HepG2 (cell line): ENCODE data around the gene CCDC33. TPM values are rescaled to one million over a fixed set of nuclear protein-coding genes. Genes with fewer than 3 reads are reported as not detected.

ENCODE experiments used
- CREM ChIP-seq, 2 experiments: sonication (generic) in 1 of 2; formaldehyde crosslinking in 1 of 2; IDR thresholded peaks; 2 replicates each; pipeline versions ENCODE4 v1.4.0 to v1.6.1; 2016 to 2020; ENCODE audit warnings: antibody characterized with exemption in 1 of 2, mild to moderate bottlenecking in 1 of 2, missing genetic modification reagents in 1 of 2
- DNMT3B ChIP-seq: conservative IDR thresholded peaks from 2 replicates; pipeline ENCODE4 v1.6.1; 2016; ENCODE audit warnings: missing biosample characterization, control low read depth
- ERF ChIP-seq: IDR thresholded peaks from 2 replicates; pipeline ENCODE4 v1.6.1; 2018; ENCODE audit warnings: missing biosample characterization, missing genetic modification reagents
- FOXK2 ChIP-seq: fragments of 450-650 bp; IDR thresholded peaks from 2 replicates; pipeline ENCODE4 v1.6.1; 2016
- GTF3A ChIP-seq: sonication (generic); formaldehyde crosslinking; conservative IDR thresholded peaks from 2 replicates; pipeline ENCODE4 v1.4.0; 2020; ENCODE audit warnings: mild to moderate bottlenecking, missing genetic modification reagents
- MTA1 ChIP-seq: sonication (generic); formaldehyde crosslinking; IDR thresholded peaks from 2 replicates; pipeline ENCODE4 v1.4.0; 2020; ENCODE audit warnings: missing genetic modification reagents, mild to moderate bottlenecking, borderline replicate concordance
- MXD4 ChIP-seq: IDR thresholded peaks from 2 replicates; pipeline ENCODE4 v1.6.1; 2016; ENCODE audit warnings: mild to moderate bottlenecking, missing biosample characterization, missing genetic modification reagents
- NBN ChIP-seq: fragments of 450-650 bp; conservative IDR thresholded peaks from 2 replicates; pipeline ENCODE4 v1.6.1; 2017
- PHF20 ChIP-seq: sonication (generic); formaldehyde crosslinking; IDR thresholded peaks from 2 replicates; pipeline ENCODE4 v1.5.0; 2020; ENCODE audit warnings: mild to moderate bottlenecking, missing genetic modification reagents
- RFX3 ChIP-seq: IDR thresholded peaks from 2 replicates; pipeline ENCODE4 v1.6.1; 2016; ENCODE audit warnings: missing biosample characterization, missing genetic modification reagents
- SCMH1 ChIP-seq: sonication (generic); formaldehyde crosslinking; IDR thresholded peaks from 2 replicates; pipeline ENCODE4 v1.9.0; 2021; ENCODE audit warnings: missing genetic modification reagents, mild to moderate bottlenecking, borderline replicate concordance
- U2AF1 ChIP-seq: fragments of 200-400 bp; formaldehyde crosslinking; optimal IDR thresholded peaks from 2 replicates; pipeline ENCODE3; 2017; ENCODE audit warnings: mild to moderate bottlenecking, low read depth, low read length
- ZFP1 ChIP-seq: IDR thresholded peaks from 2 replicates; pipeline ENCODE4 v1.6.1; 2016
- ZMYM3 ChIP-seq: sonication (generic); formaldehyde crosslinking; IDR thresholded peaks from 2 replicates; pipeline ENCODE4 v1.5.1; 2020; ENCODE audit warnings: mild to moderate bottlenecking, missing genetic modification reagents
- ZNF367 ChIP-seq: sonication (generic); formaldehyde crosslinking; IDR thresholded peaks from 2 replicates; pipeline ENCODE4 v1.4.0; 2020; ENCODE audit warnings: missing genetic modification reagents, borderline replicate concordance
- ZNF446 ChIP-seq: sonication (generic); formaldehyde crosslinking; IDR thresholded peaks from 2 replicates; pipeline ENCODE4 v1.5.0; 2020; ENCODE audit warnings: mild to moderate bottlenecking, missing genetic modification reagents
- ZNF530 ChIP-seq: sonication (generic); formaldehyde crosslinking; IDR thresholded peaks from 2 replicates; pipeline ENCODE4 v1.5.0; 2020; ENCODE audit warnings: low read depth, mild to moderate bottlenecking, missing genetic modification reagents
- ZNF556 ChIP-seq: sonication (generic); formaldehyde crosslinking; IDR thresholded peaks from 2 replicates; pipeline ENCODE4 v1.4.0; 2020; ENCODE audit warnings: mild to moderate bottlenecking, missing genetic modification reagents, borderline replicate concordance
- ZNF761 ChIP-seq: sonication (generic); formaldehyde crosslinking; conservative IDR thresholded peaks from 2 replicates; pipeline ENCODE4 v1.4.0; 2020; ENCODE audit warnings: mild to moderate bottlenecking, missing genetic modification reagents
- ZNF790 ChIP-seq: sonication (generic); formaldehyde crosslinking; IDR thresholded peaks from 2 replicates; pipeline ENCODE4 v1.8.0; 2022; ENCODE audit warnings: missing genetic modification reagents, mild to moderate bottlenecking, borderline replicate concordance
- ZNF883 ChIP-seq: sonication (generic); formaldehyde crosslinking; IDR thresholded peaks from 2 replicates; pipeline ENCODE4 v1.5.1; 2020; ENCODE audit warnings: mild to moderate bottlenecking, missing genetic modification reagents; ENCODE audit errors: not compliant biosample characterization
- ZSCAN22 ChIP-seq: sonication (generic); formaldehyde crosslinking; IDR thresholded peaks from 2 replicates; pipeline ENCODE4 v1.4.0; 2020; ENCODE audit warnings: mild to moderate bottlenecking, missing genetic modification reagents
- polyA plus RNA-seq, 8 experiments: library from polyadenylated mRNA; depleted of rRNA in 3 of 8; stranded (reverse) in 7 of 8; unstranded in 1 of 8; fragments of >200 nt; fragmentation: Illumina TruSeq in 4 of 8; extraction: Trizol in 4 of 8; gene quantifications; 2 replicates each; pipeline versions ENCODE4 v1.2.1 to v1.2.3, GENCODE V29; 2011 to 2016; ENCODE audit warnings: low read depth in 4 of 8, missing spikeins in 1 of 8, mixed read lengths in 1 of 8; ENCODE audit not compliant: insufficient read depth in 1 of 8
- total RNA-seq, 5 experiments: library from RNA; depleted of rRNA; stranded (reverse); fragments of >200 nt; fragmentation: Illumina TruSeq; extraction: Trizol; gene quantifications; 2 replicates each; pipeline ENCODE4 v1.2.3, GENCODE V29; 2016; ENCODE audit warnings: low read depth in 1 of 5
- TF ChIP-seq, protein P1 (sequence below): sonication (generic); formaldehyde crosslinking; IDR thresholded peaks from 2 replicates; pipeline ENCODE4 v1.8.1; 2023; ENCODE audit warnings: mild to moderate bottlenecking, missing genetic modification reagents
- TF ChIP-seq, protein P2 (sequence below): IDR thresholded peaks from 2 replicates; pipeline ENCODE4 v1.6.1; 2012; ENCODE audit warnings: low read length, improper control_type of control experiment
- TF ChIP-seq, protein P3 (sequence below): sonication (generic); formaldehyde crosslinking; IDR thresholded peaks from 2 replicates; pipeline ENCODE4 v1.5.0; 2020; ENCODE audit warnings: missing genetic modification reagents
- TF ChIP-seq, protein P4 (sequence below): sonication (generic); formaldehyde crosslinking; IDR thresholded peaks from 2 replicates; pipeline ENCODE4 v1.4.0; 2020; ENCODE audit warnings: mild to moderate bottlenecking, missing genetic modification reagents

Gene CCDC33
- total and polyA plus RNA-seq, 2 of the 13 experiments (the other 11 are each of a cell fraction or from before 2014, with no cell fraction given) = 0.30 TPM; not detected in 1

DNA sequence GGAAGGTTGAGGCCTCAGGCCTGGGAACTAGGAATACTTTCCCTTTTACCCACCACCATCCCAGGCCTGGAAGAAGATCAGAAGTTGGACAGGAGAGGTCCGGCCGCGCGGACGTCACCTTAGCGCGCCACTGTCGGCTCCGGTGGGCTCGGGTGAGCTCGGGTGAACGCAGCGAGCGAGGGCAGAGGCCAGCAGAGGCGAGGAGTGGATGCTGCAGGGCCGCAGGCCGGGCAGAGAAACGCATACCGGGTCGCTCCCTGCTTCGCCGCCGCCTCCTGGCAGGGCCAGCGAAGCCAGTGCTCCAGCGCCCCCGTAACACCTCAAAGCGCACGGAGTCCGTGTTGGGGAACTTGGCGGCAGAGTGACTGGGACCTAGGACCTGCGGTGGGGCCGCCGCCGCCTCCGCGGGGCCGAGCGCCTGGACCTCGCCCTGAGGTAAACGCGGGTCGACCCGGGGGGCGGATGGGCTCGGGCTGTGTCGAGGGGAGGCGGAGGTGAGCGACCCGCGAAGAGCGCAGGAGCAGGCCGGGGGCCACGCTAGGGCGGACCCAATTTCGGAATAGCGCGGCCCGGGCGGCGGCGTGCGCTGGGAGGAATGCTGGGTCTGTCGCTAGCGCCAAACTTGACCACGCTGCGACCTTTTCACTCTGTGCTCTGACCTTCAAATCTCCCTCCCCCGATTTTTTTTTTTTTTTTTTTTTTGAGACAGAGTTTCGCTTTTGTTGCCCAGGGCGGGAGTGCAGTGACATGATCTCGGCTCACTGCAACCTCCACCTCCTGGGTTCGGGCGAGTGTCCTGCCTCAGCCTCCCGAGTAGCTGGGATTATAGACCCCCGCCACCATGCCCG lies 129.7 kb downstream of the CCDC33 start (continued):
- TF ChIP-seq ZNF530 (CRISPR knock-in tag) (no peak), RFX3 (no peak), ZSCAN22 (CRISPR knock-in tag) (no peak), U2AF1 (no peak), GTF3A (CRISPR knock-in tag) (no peak), FOXK2 (no peak), ZFP1 (CRISPR knock-in tag) (no peak), ERF (CRISPR knock-in tag) (no peak), ZMYM3 (CRISPR knock-in tag) (no peak), MXD4 (CRISPR knock-in tag) (no peak; the same call in 1 of the 2 replicates), ZNF883 (peak; percentile 84), ZNF761 (CRISPR knock-in tag) (no peak), ZNF556 (CRISPR knock-in tag) (peak; percentile 65; the same call in 1 of the 2 replicates), DNMT3B (no peak), MTA1 (CRISPR knock-in tag) (0 out of 2 replicates have a peak, but pooled peaks have one; percentile 46), ZNF367 (CRISPR knock-in tag) (no peak), ZNF790 (CRISPR knock-in tag) (no peak), PHF20 (CRISPR knock-in tag) (peak; percentile 61), ZNF446 (CRISPR knock-in tag) (no peak), NBN (no peak), SCMH1 (CRISPR knock-in tag) (no peak), CREM (IDR thresholded peaks at IDR 0.05) (peak; percentile 54; the same call in 1 of the 2 replicates), CREM (CRISPR knock-in tag; IDR thresholded peaks at IDR 0.05) (no peak)
- TF ChIP-seq, protein P1, sequence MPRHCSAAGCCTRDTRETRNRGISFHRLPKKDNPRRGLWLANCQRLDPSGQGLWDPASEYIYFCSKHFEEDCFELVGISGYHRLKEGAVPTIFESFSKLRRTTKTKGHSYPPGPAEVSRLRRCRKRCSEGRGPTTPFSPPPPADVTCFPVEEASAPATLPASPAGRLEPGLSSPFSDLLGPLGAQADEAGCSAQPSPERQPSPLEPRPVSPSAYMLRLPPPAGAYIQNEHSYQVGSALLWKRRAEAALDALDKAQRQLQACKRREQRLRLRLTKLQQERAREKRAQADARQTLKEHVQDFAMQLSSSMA (CRISPR knock-in tag) = no peak
- TF ChIP-seq, protein P2, sequence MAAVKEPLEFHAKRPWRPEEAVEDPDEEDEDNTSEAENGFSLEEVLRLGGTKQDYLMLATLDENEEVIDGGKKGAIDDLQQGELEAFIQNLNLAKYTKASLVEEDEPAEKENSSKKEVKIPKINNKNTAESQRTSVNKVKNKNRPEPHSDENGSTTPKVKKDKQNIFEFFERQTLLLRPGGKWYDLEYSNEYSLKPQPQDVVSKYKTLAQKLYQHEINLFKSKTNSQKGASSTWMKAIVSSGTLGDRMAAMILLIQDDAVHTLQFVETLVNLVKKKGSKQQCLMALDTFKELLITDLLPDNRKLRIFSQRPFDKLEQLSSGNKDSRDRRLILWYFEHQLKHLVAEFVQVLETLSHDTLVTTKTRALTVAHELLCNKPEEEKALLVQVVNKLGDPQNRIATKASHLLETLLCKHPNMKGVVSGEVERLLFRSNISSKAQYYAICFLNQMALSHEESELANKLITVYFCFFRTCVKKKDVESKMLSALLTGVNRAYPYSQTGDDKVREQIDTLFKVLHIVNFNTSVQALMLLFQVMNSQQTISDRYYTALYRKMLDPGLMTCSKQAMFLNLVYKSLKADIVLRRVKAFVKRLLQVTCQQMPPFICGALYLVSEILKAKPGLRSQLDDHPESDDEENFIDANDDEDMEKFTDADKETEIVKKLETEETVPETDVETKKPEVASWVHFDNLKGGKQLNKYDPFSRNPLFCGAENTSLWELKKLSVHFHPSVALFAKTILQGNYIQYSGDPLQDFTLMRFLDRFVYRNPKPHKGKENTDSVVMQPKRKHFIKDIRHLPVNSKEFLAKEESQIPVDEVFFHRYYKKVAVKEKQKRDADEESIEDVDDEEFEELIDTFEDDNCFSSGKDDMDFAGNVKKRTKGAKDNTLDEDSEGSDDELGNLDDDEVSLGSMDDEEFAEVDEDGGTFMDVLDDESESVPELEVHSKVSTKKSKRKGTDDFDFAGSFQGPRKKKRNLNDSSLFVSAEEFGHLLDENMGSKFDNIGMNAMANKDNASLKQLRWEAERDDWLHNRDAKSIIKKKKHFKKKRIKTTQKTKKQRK = no peak
- TF ChIP-seq, protein P3, sequence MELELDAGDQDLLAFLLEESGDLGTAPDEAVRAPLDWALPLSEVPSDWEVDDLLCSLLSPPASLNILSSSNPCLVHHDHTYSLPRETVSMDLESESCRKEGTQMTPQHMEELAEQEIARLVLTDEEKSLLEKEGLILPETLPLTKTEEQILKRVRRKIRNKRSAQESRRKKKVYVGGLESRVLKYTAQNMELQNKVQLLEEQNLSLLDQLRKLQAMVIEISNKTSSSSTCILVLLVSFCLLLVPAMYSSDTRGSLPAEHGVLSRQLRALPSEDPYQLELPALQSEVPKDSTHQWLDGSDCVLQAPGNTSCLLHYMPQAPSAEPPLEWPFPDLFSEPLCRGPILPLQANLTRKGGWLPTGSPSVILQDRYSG (CRISPR knock-in tag) = no peak
- TF ChIP-seq, protein P4, sequence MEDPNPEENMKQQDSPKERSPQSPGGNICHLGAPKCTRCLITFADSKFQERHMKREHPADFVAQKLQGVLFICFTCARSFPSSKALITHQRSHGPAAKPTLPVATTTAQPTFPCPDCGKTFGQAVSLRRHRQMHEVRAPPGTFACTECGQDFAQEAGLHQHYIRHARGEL (CRISPR knock-in tag) = no peak
